GM23338 (cell line): ENCODE measurements around the gene CCDC160. TPM values are rescaled to one million over a fixed set of nuclear protein-coding genes. Genes with fewer than 3 reads are reported as not detected.

Experiments
- ATAC-seq: fragments of 200-7000 bp; cut with Tn5 transposase; 3 replicates; pipeline ENCODE4 v1.9.1; 2020
- DNase-seq: peaks from one replicate; pipeline ENCODE4 v3.0.0-alpha.2; 2015; ENCODE audit warnings: low spot score
- H2AFZ ChIP-seq: fragments of 200-600 bp; sonication (generic); 2 replicates; pipeline ENCODE4 v1.8.0; 2016; ENCODE audit warnings: antibody characterized with exemption, mild to moderate bottlenecking, moderate library complexity
- H3F3A ChIP-seq: fragments of 200-600 bp; sonication (generic); replicated peaks from 2 replicates; pipeline ENCODE4 v1.8.0; 2017; ENCODE audit warnings: antibody characterized with exemption, mixed run types, low read depth
- H3K27ac ChIP-seq: fragments of 200-600 bp; sonication (generic); 2 replicates; pipeline ENCODE4 v1.6.1; 2016; ENCODE audit warnings: low read depth
- H3K27me3 ChIP-seq: fragments of 200-600 bp; sonication (generic); 2 replicates; pipeline ENCODE4 v1.8.0; 2016; ENCODE audit warnings: mild to moderate bottlenecking, mixed run types, moderate library complexity; ENCODE audit not compliant: insufficient read depth
- H3K36me3 ChIP-seq: fragments of 200-600 bp; sonication (generic); 2 replicates; pipeline ENCODE4 v1.8.0; 2016; ENCODE audit warnings: mild to moderate bottlenecking; ENCODE audit not compliant: insufficient read depth
- H3K4me1 ChIP-seq: fragments of 200-600 bp; sonication (generic); 2 replicates; pipeline ENCODE4 v1.8.0; 2016; ENCODE audit warnings: mild to moderate bottlenecking, moderate library complexity; ENCODE audit not compliant: insufficient read depth
- H3K4me2 ChIP-seq: fragments of 200-600 bp; sonication (generic); 2 replicates; pipeline ENCODE4 v1.7.1; 2017; ENCODE audit warnings: mixed run types
- H3K4me3 ChIP-seq: fragments of 200-600 bp; sonication (generic); 2 replicates; pipeline ENCODE4 v1.6.1; 2016; ENCODE audit warnings: mixed run types
- H3K79me2 ChIP-seq: fragments of 200-600 bp; sonication (generic); replicated peaks from 2 replicates; pipeline ENCODE4 v1.8.0; 2017; ENCODE audit warnings: mild to moderate bottlenecking; ENCODE audit not compliant: insufficient read depth
- H3K9me2 ChIP-seq: fragments of 200-600 bp; sonication (generic); 2 replicates; pipeline ENCODE4 v1.8.0; 2017; ENCODE audit not compliant: insufficient read depth
- H4K20me1 ChIP-seq: fragments of 200-600 bp; sonication (generic); replicated peaks from 2 replicates; pipeline ENCODE4 v1.8.0; 2017; ENCODE audit warnings: mild to moderate bottlenecking; ENCODE audit not compliant: insufficient read depth
- H3K27ac Mint-ChIP-seq: 2 replicates; pipeline ENCODE4 v1.8.0; 2020; ENCODE audit warnings: inconsistent platforms, mild to moderate bottlenecking, moderate library complexity, mixed read lengths
- H3K27me3 Mint-ChIP-seq: 3 replicates; pipeline ENCODE4 v1.8.0; 2022; ENCODE audit warnings: low read depth, mild to moderate bottlenecking, moderate library complexity, mixed read lengths, inconsistent platforms; ENCODE audit not compliant: insufficient read depth, poor library complexity
- H3K36me3 Mint-ChIP-seq: 3 replicates; pipeline ENCODE4 v1.8.0; 2021; ENCODE audit warnings: low read depth, mild to moderate bottlenecking, inconsistent platforms, moderate library complexity, mixed read lengths
- H3K4me1 Mint-ChIP-seq: 3 replicates; pipeline ENCODE4 v1.8.0; 2020; ENCODE audit warnings: mild to moderate bottlenecking, inconsistent platforms, mixed read lengths
- H3K4me3 Mint-ChIP-seq: 3 replicates; pipeline ENCODE4 v1.8.0; 2021; ENCODE audit warnings: moderate library complexity, mild to moderate bottlenecking, inconsistent platforms, mixed read lengths
- H3K9me3 Mint-ChIP-seq: 3 replicates; pipeline ENCODE4 v1.8.0; 2020; ENCODE audit warnings: moderate library complexity, mild to moderate bottlenecking, inconsistent platforms, mixed read lengths
- NANOG ChIP-seq: IDR thresholded peaks from 2 replicates; pipeline ENCODE4 v1.6.1; 2016; ENCODE audit warnings: antibody characterized with exemption, borderline replicate concordance
- STAT1 ChIP-seq: IDR thresholded peaks from one replicate; pipeline ENCODE4 v1.6.1; 2016; ENCODE audit warnings: antibody characterized with exemption; ENCODE audit not compliant: unreplicated experiment
- polyA plus RNA-seq: library from polyadenylated mRNA; unstranded; fragments of >200 nt; fragmentation: Nextera tagmentation; extraction: Ambion mirVana; gene quantifications from 2 replicates; pipeline ENCODE4 v1.2.1, GENCODE V29; 2016
- total RNA-seq: library from RNA; depleted of rRNA; stranded (reverse); fragments of >200 nt; shearing (Covaris generic); gene quantifications from 2 replicates; pipeline ENCODE4 v1.2.3, GENCODE V29; 2014
- TF ChIP-seq, protein P1 (sequence below): fragments of 250-450 bp; sonication (Bioruptor Pico); IDR thresholded peaks from 2 replicates; pipeline ENCODE4 v1.5.0; 2020; ENCODE audit warnings: mild to moderate bottlenecking, moderate library complexity
- TF ChIP-seq, protein P2 (sequence below), 2 experiments: fragments of 200-600 bp in 1 of 2; sonication (generic) in 1 of 2; conservative IDR thresholded peaks; 2 replicates each; pipeline versions ENCODE4 v1.5.1 to v1.6.1; 2016 to 2017; ENCODE audit warnings: antibody characterized with exemption in 2 of 2, low read depth in 2 of 2, mild to moderate bottlenecking in 2 of 2, moderate library complexity in 1 of 2
- TF ChIP-seq, protein P3 (sequence below): IDR thresholded peaks from 2 replicates; pipeline ENCODE4 v1.6.1; 2016; ENCODE audit warnings: antibody characterized with exemption

CCDC160 gene
- total and polyA plus RNA-seq, 2 experiments from 2014 or later: 2.7 to 6.9 TPM

DNA sequence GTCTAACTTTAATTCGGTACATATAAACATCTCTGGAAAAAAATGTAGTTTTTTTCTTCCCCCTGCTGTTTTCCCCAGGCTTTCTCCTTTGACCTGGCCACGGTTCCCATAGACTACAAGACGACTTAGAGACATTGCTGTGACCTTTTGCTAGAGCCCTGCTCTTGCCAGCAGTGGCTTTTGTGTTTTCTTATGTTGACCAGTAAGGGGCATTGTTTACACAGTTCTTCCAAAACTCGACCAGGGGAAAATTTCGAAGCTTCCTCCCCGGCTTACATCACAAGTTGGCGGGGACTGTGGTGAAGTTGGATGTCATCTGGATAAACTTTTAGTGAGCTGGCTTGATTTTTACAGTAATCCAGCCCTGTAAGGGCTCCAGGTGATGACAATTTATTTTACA lies 9.3 kb downstream of the CCDC160 start:
- Histone ChIP-seq H3K4me2 (no peak overlapping the region), H3K4me3 (no peak overlapping the region), H3K4me1 (0 out of 2 replicates have a peak, but pooled peaks cover 6% of the 10 kb centered on the region), H3F3A (no peaks in the 10 kb centered on the region), H2AFZ (no peak overlapping the region), H3K27me3 (no peaks in the 10 kb centered on the region), H4K20me1 (no peaks in the 10 kb centered on the region), H3K36me3 (no peaks in the 10 kb centered on the region), H3K9me2 (no peaks in the 10 kb centered on the region), H3K79me2 (no peaks in the 10 kb centered on the region), H3K27ac (no peak overlapping the region)
- peak; percentile 47 for DNase-seq
- Mint-ChIP-seq H3K4me1 (peaks cover 12% of the 10 kb centered on the region), H3K4me3 (no peak overlapping the region), H3K27me3 (peaks cover 2% of the 10 kb centered on the region), H3K9me3 (no peaks in the 10 kb centered on the region), H3K27ac (no peak overlapping the region), H3K36me3 (no peaks in the 10 kb centered on the region; the same call in 2 of the 3 replicates)
- ATAC-seq: peak; percentile 71
- TF ChIP-seq, protein P1, sequence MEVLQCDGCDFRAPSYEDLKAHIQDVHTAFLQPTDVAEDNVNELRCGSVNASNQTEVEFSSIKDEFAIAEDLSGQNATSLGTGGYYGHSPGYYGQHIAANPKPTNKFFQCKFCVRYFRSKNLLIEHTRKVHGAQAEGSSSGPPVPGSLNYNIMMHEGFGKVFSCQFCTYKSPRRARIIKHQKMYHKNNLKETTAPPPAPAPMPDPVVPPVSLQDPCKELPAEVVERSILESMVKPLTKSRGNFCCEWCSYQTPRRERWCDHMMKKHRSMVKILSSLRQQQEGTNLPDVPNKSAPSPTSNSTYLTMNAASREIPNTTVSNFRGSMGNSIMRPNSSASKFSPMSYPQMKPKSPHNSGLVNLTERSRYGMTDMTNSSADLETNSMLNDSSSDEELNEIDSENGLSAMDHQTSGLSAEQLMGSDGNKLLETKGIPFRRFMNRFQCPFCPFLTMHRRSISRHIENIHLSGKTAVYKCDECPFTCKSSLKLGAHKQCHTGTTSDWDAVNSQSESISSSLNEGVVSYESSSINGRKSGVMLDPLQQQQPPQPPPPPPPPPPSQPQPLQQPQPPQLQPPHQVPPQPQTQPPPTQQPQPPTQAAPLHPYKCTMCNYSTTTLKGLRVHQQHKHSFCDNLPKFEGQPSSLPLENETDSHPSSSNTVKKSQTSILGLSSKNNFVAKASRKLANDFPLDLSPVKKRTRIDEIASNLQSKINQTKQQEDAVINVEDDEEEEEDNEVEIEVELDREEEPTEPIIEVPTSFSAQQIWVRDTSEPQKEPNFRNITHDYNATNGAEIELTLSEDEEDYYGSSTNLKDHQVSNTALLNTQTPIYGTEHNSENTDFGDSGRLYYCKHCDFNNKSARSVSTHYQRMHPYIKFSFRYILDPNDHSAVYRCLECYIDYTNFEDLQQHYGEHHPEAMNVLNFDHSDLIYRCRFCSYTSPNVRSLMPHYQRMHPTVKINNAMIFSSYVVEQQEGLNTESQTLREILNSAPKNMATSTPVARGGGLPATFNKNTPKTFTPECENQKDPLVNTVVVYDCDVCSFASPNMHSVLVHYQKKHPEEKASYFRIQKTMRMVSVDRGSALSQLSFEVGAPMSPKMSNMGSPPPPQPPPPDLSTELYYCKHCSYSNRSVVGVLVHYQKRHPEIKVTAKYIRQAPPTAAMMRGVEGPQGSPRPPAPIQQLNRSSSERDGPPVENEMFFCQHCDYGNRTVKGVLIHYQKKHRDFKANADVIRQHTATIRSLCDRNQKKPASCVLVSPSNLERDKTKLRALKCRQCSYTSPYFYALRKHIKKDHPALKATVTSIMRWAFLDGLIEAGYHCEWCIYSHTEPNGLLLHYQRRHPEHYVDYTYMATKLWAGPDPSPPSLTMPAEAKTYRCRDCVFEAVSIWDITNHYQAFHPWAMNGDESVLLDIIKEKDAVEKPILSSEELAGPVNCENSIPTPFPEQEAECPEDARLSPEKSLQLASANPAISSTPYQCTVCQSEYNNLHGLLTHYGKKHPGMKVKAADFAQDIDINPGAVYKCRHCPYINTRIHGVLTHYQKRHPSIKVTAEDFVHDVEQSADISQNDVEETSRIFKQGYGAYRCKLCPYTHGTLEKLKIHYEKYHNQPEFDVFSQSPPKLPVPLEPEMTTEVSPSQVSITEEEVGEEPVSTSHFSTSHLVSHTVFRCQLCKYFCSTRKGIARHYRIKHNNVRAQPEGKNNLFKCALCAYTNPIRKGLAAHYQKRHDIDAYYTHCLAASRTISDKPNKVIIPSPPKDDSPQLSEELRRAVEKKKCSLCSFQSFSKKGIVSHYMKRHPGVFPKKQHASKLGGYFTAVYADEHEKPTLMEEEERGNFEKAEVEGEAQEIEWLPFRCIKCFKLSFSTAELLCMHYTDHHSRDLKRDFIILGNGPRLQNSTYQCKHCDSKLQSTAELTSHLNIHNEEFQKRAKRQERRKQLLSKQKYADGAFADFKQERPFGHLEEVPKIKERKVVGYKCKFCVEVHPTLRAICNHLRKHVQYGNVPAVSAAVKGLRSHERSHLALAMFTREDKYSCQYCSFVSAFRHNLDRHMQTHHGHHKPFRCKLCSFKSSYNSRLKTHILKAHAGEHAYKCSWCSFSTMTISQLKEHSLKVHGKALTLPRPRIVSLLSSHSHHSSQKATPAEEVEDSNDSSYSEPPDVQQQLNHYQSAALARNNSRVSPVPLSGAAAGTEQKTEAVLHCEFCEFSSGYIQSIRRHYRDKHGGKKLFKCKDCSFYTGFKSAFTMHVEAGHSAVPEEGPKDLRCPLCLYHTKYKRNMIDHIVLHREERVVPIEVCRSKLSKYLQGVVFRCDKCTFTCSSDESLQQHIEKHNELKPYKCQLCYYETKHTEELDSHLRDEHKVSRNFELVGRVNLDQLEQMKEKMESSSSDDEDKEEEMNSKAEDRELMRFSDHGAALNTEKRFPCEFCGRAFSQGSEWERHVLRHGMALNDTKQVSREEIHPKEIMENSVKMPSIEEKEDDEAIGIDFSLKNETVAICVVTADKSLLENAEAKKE (CRISPR knock-in tag): no peak
- TF ChIP-seq, protein P2, sequence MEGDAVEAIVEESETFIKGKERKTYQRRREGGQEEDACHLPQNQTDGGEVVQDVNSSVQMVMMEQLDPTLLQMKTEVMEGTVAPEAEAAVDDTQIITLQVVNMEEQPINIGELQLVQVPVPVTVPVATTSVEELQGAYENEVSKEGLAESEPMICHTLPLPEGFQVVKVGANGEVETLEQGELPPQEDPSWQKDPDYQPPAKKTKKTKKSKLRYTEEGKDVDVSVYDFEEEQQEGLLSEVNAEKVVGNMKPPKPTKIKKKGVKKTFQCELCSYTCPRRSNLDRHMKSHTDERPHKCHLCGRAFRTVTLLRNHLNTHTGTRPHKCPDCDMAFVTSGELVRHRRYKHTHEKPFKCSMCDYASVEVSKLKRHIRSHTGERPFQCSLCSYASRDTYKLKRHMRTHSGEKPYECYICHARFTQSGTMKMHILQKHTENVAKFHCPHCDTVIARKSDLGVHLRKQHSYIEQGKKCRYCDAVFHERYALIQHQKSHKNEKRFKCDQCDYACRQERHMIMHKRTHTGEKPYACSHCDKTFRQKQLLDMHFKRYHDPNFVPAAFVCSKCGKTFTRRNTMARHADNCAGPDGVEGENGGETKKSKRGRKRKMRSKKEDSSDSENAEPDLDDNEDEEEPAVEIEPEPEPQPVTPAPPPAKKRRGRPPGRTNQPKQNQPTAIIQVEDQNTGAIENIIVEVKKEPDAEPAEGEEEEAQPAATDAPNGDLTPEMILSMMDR (conservative IDR thresholded peaks at IDR 0.05; ENCODE audit: low read depth in 2 of 2): peak in 1 of 2 experiments; percentile 38; a peak in 2 of 4 replicates

DNA sequence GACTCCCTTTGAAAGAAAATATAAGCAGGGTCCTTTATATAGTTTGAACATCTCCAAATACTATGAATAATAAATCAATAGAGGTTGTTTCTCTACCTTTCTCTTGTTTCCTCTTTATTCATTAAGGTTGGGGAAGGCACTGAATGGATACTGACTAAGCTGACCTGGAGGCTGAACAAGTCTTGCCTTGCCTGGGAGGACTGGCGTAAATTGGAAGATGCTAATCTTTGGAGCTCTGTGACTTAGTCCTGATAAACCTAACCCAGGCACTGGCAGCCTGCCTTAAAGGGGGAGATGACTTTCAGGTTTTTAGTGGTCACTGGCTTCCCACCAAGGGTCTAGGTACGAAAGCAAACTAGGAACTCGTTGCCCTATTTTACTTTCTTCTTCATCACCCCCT lies 10.5 kb downstream of the CCDC160 start:
- Histone ChIP-seq H3K36me3 (no peaks in the 10 kb centered on the region), H3F3A (no peaks in the 10 kb centered on the region), H3K4me3 (no peak overlapping the region), H4K20me1 (no peaks in the 10 kb centered on the region), H3K79me2 (no peaks in the 10 kb centered on the region), H3K9me2 (no peaks in the 10 kb centered on the region), H2AFZ (no peak overlapping the region), H3K27ac (no peak overlapping the region), H3K4me2 (no peak overlapping the region), H3K4me1 (no peaks in the 10 kb centered on the region), H3K27me3 (no peaks in the 10 kb centered on the region)
- H3K4me1 Mint-ChIP-seq: peaks cover 3% of the 10 kb centered on the region
- no peak overlapping the region for H3K27ac Mint-ChIP-seq
- H3K9me3 Mint-ChIP-seq: no peaks in the 10 kb centered on the region
- TF ChIP-seq, protein P3, sequence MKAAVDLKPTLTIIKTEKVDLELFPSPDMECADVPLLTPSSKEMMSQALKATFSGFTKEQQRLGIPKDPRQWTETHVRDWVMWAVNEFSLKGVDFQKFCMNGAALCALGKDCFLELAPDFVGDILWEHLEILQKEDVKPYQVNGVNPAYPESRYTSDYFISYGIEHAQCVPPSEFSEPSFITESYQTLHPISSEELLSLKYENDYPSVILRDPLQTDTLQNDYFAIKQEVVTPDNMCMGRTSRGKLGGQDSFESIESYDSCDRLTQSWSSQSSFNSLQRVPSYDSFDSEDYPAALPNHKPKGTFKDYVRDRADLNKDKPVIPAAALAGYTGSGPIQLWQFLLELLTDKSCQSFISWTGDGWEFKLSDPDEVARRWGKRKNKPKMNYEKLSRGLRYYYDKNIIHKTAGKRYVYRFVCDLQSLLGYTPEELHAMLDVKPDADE: no peak
- no peak for TF ChIP-seq STAT1
- no peak for TF ChIP-seq NANOG
- no peaks in the 10 kb centered on the region; the same call in 2 of the 3 replicates for H3K36me3 Mint-ChIP-seq
- DNase-seq (no peak), ATAC-seq (no peak)
- H3K27me3 Mint-ChIP-seq: peaks cover 2% of the 10 kb centered on the region
- no peak overlapping the region for H3K4me3 Mint-ChIP-seq
